H1 (cell line): ENCODE results near the gene MBNL1. TPM values are rescaled to one million over a fixed set of nuclear protein-coding genes. Genes with fewer than 3 reads are reported as not detected.

Experiments used
- CTCF ChIA-PET: fragments of 300-600 bp; sonication (Branson Sonifier 250); formaldehyde crosslinking; loops from one replicate; lab custom pipeline; 2021; ENCODE audit not compliant: partially characterized antibody; lab: Charles Lee
- POLR2A ChIA-PET: fragments of 300-600 bp; sonication (Branson Sonifier 250); formaldehyde crosslinking; loops from one replicate; lab custom pipeline; 2021; ENCODE audit warnings: inconsistent platforms; ENCODE audit not compliant: partially characterized antibody; lab: Charles Lee
- DNase-seq, 2 experiments: peaks; one replicate each; pipeline versions ENCODE4 v3.0.0 to v3.0.0-alpha.2; 2010 to 2022; ENCODE audit warnings: low spot score in 2 of 2, low read depth in 1 of 2, mixed read lengths in 1 of 2
- FAIRE-seq: peaks from 2 replicates; lab custom pipeline; 2011; peaks lifted over from hg19 to GRCh38; lab: Jason Lieb, UNC
- H2AFZ ChIP-seq: 2 replicates; pipeline ENCODE4 v1.8.1; 2012; ENCODE audit warnings: low read length, inconsistent platforms
- H2AK5ac ChIP-seq: 2 replicates; pipeline ENCODE4 v1.6.1; 2013; ENCODE audit warnings: low read depth, low read length
- H2BK120ac ChIP-seq: replicated peaks from 2 replicates; pipeline ENCODE3; 2013; ENCODE audit warnings: low read depth, low read length, inconsistent platforms
- H2BK12ac ChIP-seq: 2 replicates; pipeline ENCODE4 v1.6.1; 2013; ENCODE audit warnings: low read depth, low read length
- H2BK15ac ChIP-seq: 2 replicates; pipeline ENCODE4 v1.6.1; 2013; ENCODE audit warnings: low read length
- H2BK20ac ChIP-seq: 2 replicates; pipeline ENCODE4 v1.6.1; 2013; ENCODE audit warnings: low read length
- H2BK5ac ChIP-seq: 2 replicates; pipeline ENCODE4 v1.6.1; 2013; ENCODE audit warnings: low read depth, low read length
- H3K14ac ChIP-seq: 2 replicates; pipeline ENCODE4 v1.6.1; 2013; ENCODE audit warnings: inconsistent platforms; ENCODE audit not compliant: insufficient read length
- H3K18ac ChIP-seq: 2 replicates; pipeline ENCODE4 v1.6.1; 2013; ENCODE audit warnings: low read length; ENCODE audit errors: extremely low read depth
- H3K23ac ChIP-seq: 2 replicates; pipeline ENCODE4 v1.6.1; 2013; ENCODE audit warnings: inconsistent platforms; ENCODE audit not compliant: insufficient read length
- H3K23me2 ChIP-seq: 2 replicates; pipeline ENCODE4 v1.6.1; 2013; ENCODE audit warnings: low read depth, low read length
- H3K27ac ChIP-seq: 2 replicates; pipeline ENCODE4 v1.6.1; 2011; ENCODE audit warnings: low read depth, low read length, inconsistent platforms
- H3K27me3 ChIP-seq, 4 experiments: replicated peaks in 1 of 4; 1 replicate in 1 of 4; 2 replicates in 3 of 4; pipeline versions ENCODE4 v1.6.1 to v1.8.1; 2011 to 2013; ENCODE audit warnings: low read length in 3 of 4, mild to moderate bottlenecking in 3 of 4, inconsistent platforms in 2 of 4, mixed read lengths in 2 of 4, moderate library complexity in 1 of 4; ENCODE audit not compliant: control insufficient read depth in 3 of 4, insufficient read depth in 3 of 4; ENCODE audit errors: extremely low read depth in 1 of 4
- H3K36me3 ChIP-seq, 4 experiments: 2 replicates each; pipeline versions ENCODE4 v1.6.1 to v1.8.1; 2011 to 2013; ENCODE audit warnings: mild to moderate bottlenecking in 4 of 4, low read length in 3 of 4, moderate library complexity in 2 of 4, control low read depth in 1 of 4, inconsistent platforms in 1 of 4; ENCODE audit not compliant: insufficient read depth in 4 of 4, control insufficient read depth in 2 of 4
- H3K4ac ChIP-seq: replicated peaks from 2 replicates; pipeline ENCODE3; 2013; ENCODE audit warnings: low read length, low read depth, mixed read lengths, inconsistent platforms; ENCODE audit not compliant: insufficient read length
- H3K4me1 ChIP-seq, 4 experiments: replicated peaks in 1 of 4; 1 replicate in 1 of 4; 2 replicates in 3 of 4; pipeline versions ENCODE4 v1.6.1 to v1.8.1; 2011 to 2013; ENCODE audit warnings: low read length in 3 of 4, inconsistent platforms in 2 of 4, mixed read lengths in 1 of 4; ENCODE audit not compliant: insufficient read depth in 4 of 4, control insufficient read depth in 3 of 4
- H3K4me2 ChIP-seq, 2 experiments: 2 replicates each; pipeline versions ENCODE4 v1.6.1 to v1.8.1; 2011 to 2013; ENCODE audit warnings: low read depth in 2 of 2, low read length in 2 of 2, control low read depth in 1 of 2, inconsistent platforms in 1 of 2, mild to moderate bottlenecking in 1 of 2; ENCODE audit not compliant: insufficient read depth in 1 of 2
- H3K4me3 ChIP-seq, 4 experiments: fragments of 200-600, 300-600 bp in 1 of 4; sonication (generic), shearing (Covaris generic), sonication (Bioruptor Twin) in 1 of 4; 2 replicates each; pipeline versions ENCODE4 v1.5.1 to v1.8.1; 2011 to 2016; ENCODE audit warnings: low read length in 4 of 4, low read depth in 3 of 4, control low read depth in 2 of 4, inconsistent platforms in 2 of 4, mild to moderate bottlenecking in 2 of 4, mixed read lengths in 1 of 4, moderate library complexity in 1 of 4; ENCODE audit not compliant: insufficient read depth in 2 of 4; ENCODE audit errors: extremely low read depth in 1 of 4
- H3K56ac ChIP-seq: replicated peaks from 2 replicates; pipeline ENCODE3; 2013; ENCODE audit warnings: low read depth, mild to moderate bottlenecking, mixed read lengths, low read length, inconsistent platforms; ENCODE audit not compliant: insufficient read length
- H3K79me1 ChIP-seq: 2 replicates; pipeline ENCODE4 v1.6.1; 2013; ENCODE audit warnings: low read depth, low read length, control low read depth
- H3K79me2 ChIP-seq, 2 experiments: 2 replicates each; pipeline versions ENCODE4 v1.6.1 to v1.8.1; 2012 to 2013; ENCODE audit warnings: low read length in 2 of 2, mild to moderate bottlenecking in 2 of 2, inconsistent platforms in 1 of 2; ENCODE audit not compliant: insufficient read depth in 2 of 2, control insufficient read depth in 1 of 2
- H3K9ac ChIP-seq, 4 experiments: replicated peaks in 1 of 4; 1 replicate in 1 of 4; 2 replicates in 3 of 4; pipeline versions ENCODE4 v1.6.1 to v1.8.1; 2011 to 2013; ENCODE audit warnings: low read depth in 3 of 4, low read length in 3 of 4, control low read depth in 2 of 4, mild to moderate bottlenecking in 2 of 4, moderate library complexity in 2 of 4, inconsistent platforms in 1 of 4; ENCODE audit errors: extremely low read depth in 1 of 4
- H3K9me3 ChIP-seq, 2 experiments: 2 replicates each; pipeline versions ENCODE4 v1.6.1 to v1.8.1; 2012 to 2013; ENCODE audit warnings: mild to moderate bottlenecking in 2 of 2, moderate library complexity in 2 of 2, control low read depth in 1 of 2, inconsistent platforms in 1 of 2, low read depth in 1 of 2, low read length in 1 of 2, mixed read lengths in 1 of 2; ENCODE audit not compliant: insufficient read depth in 2 of 2
- H4K20me1 ChIP-seq, 2 experiments: replicated peaks in 1 of 2; 2 replicates each; pipeline versions ENCODE3 to v1.8.1; 2011 to 2013; ENCODE audit warnings: inconsistent platforms in 2 of 2, low read length in 2 of 2, mild to moderate bottlenecking in 1 of 2; ENCODE audit not compliant: insufficient read depth in 2 of 2, control insufficient read depth in 1 of 2
- H4K5ac ChIP-seq: 2 replicates; pipeline ENCODE4 v1.6.1; 2013; ENCODE audit warnings: low read length, low read depth, mixed read lengths, inconsistent platforms; ENCODE audit not compliant: insufficient read length
- H4K8ac ChIP-seq: 2 replicates; pipeline ENCODE4 v1.8.0; 2013; ENCODE audit warnings: mild to moderate bottlenecking, moderate library complexity, low read length, inconsistent platforms; ENCODE audit not compliant: insufficient read depth; ENCODE audit errors: extremely low read depth
- H4K91ac ChIP-seq: replicated peaks from 2 replicates; pipeline ENCODE3; 2013; ENCODE audit warnings: low read length, mixed read lengths, inconsistent platforms; ENCODE audit not compliant: insufficient read length
- BCL11A ChIP-seq, 2 experiments: IDR thresholded peaks; one replicate each; pipeline ENCODE4 v1.6.1; 2011; ENCODE audit warnings: low read depth in 2 of 2, low read length in 2 of 2, mild to moderate bottlenecking in 2 of 2
- CBX8 ChIP-seq: fragments of 300-800, 300-1000 bp; sonication (generic); IDR thresholded peaks from 2 replicates; pipeline ENCODE4 v1.7.1; 2016; ENCODE audit warnings: low read depth, low read length, borderline replicate concordance
- CTBP2 ChIP-seq: IDR thresholded peaks from 2 replicates; pipeline ENCODE4 v1.7.0; 2011; ENCODE audit warnings: borderline replicate concordance, mild to moderate bottlenecking, moderate library complexity, mixed read lengths, low read length; ENCODE audit not compliant: insufficient read depth, insufficient read length
- HDAC2 ChIP-seq, 2 experiments: fragments of 300-600 bp in 1 of 2; sonication (generic) in 1 of 2; IDR thresholded peaks; 2 replicates each; pipeline ENCODE4 v1.6.1; 2011 to 2012; ENCODE audit warnings: low read depth in 2 of 2, low read length in 2 of 2, mild to moderate bottlenecking in 2 of 2, moderate library complexity in 2 of 2, borderline replicate concordance in 1 of 2, inconsistent platforms in 1 of 2
- JUN ChIP-seq: IDR thresholded peaks from 2 replicates; pipeline ENCODE4 v1.6.1; 2011; ENCODE audit warnings: low read depth, mild to moderate bottlenecking, improper control_type of control experiment, low read length
- JUND ChIP-seq: IDR thresholded peaks from 2 replicates; pipeline ENCODE4 v1.6.1; 2011; ENCODE audit warnings: mild to moderate bottlenecking, improper control_type of control experiment, low read length
- PHF8 ChIP-seq: fragments of 200-600 bp; sonication (generic); conservative IDR thresholded peaks from 2 replicates; pipeline ENCODE4 v1.7.1; 2012; ENCODE audit warnings: low read depth, mild to moderate bottlenecking, inconsistent platforms, low read length, moderate library complexity
- RAD21 ChIP-seq, 2 experiments: IDR thresholded peaks in 1 of 2; conservative IDR thresholded peaks in 1 of 2; 2 replicates each; pipeline ENCODE4 v1.6.1; 2011; ENCODE audit warnings: low read depth in 2 of 2, low read length in 2 of 2, improper control_type of control experiment in 1 of 2, inconsistent platforms in 1 of 2, mild to moderate bottlenecking in 1 of 2, moderate library complexity in 1 of 2
- SP1 ChIP-seq: IDR thresholded peaks from 2 replicates; pipeline ENCODE4 v1.6.1; 2011; ENCODE audit warnings: low read depth, low read length
- SP4 ChIP-seq: IDR thresholded peaks from 2 replicates; pipeline ENCODE4 v1.6.1; 2012; ENCODE audit warnings: low read length, inconsistent platforms
- TAF1 ChIP-seq: IDR thresholded peaks from 2 replicates; pipeline ENCODE4 v1.6.1; 2011; ENCODE audit warnings: mild to moderate bottlenecking, low read depth, low read length
- TBP ChIP-seq: IDR thresholded peaks from 2 replicates; pipeline ENCODE4 v1.6.1; 2011; ENCODE audit warnings: low read depth, low read length, improper control_type of control experiment
- TCF12 ChIP-seq: IDR thresholded peaks from 2 replicates; pipeline ENCODE4 v1.6.1; 2011; ENCODE audit warnings: low read depth, mild to moderate bottlenecking, low read length
- WGBS, 2 experiments: shearing (Covaris generic) in 1 of 2; methylation state at CpG; one replicate each; pipeline versions ENCODE4 v1.1.6 to v1.1.7; 2013 to 2015; ENCODE audit warnings: low lambda C conversion rate in 2 of 2, mixed read lengths in 2 of 2, inconsistent platforms in 1 of 2, low coverage in 1 of 2, missing lambda C conversion rate in 1 of 2; ENCODE audit not compliant: insufficient replicate concordance in 2 of 2, insufficient coverage in 1 of 2, insufficient read length in 1 of 2; ENCODE audit errors: extremely low coverage in 1 of 2, missing lambda C conversion rate in 1 of 2; 5-methylcytosine and 5-hydroxymethylcytosine counted together
- polyA plus RNA-seq, 7 experiments: library from polyadenylated mRNA; depleted of rRNA in 3 of 7; stranded (reverse) in 5 of 7; unstranded in 2 of 7; fragments of >200 nt in 5 of 7; fragments of 200-250 nt in 2 of 7; gene quantifications; 1 replicate in 5 of 7; 2 replicates in 1 of 7; 4 replicates in 1 of 7; pipeline versions ENCODE4 v1.2.1 to v1.2.3, GENCODE V29; 2011 to 2013; ENCODE audit warnings: missing spikeins in 2 of 7, mixed read lengths in 2 of 7
- total RNA-seq: library from RNA; stranded (reverse); fragmentation: NEBNext Ultra II Directional; extraction: Animal tissue kit (Norgen Biotek cat#: 25700); gene quantifications from 2 replicates; pipeline ENCODE4 v1.2.1, GENCODE V29; 2021
- TF ChIP-seq, protein P1 (sequence below): IDR thresholded peaks from 2 replicates; pipeline ENCODE4 v1.6.1; 2011; ENCODE audit warnings: low read length, improper control_type of control experiment

Gene MBNL1
- total and polyA plus RNA-seq, 2 of the 8 experiments (the other 6 are each of a cell fraction or from before 2014, with no cell fraction given): 5.0 to 16.4 TPM

GRCh38 chr3:152470893-152471292 is 202.2 kb downstream of the MBNL1 start:
- no peak overlapping the region for H3K4ac ChIP-seq
- ChIA-PET POLR2A (no interaction called here), CTCF (no interaction called here)
- TF ChIP-seq TBP: no peak
- no peak for TF ChIP-seq PHF8
- no peak for TF ChIP-seq HDAC2 (IDR thresholded peaks at IDR 0.05; ENCODE audit: borderline replicate concordance in 1 of 2, low read depth in 2 of 2, low read length in 2 of 2)
- no peak for TF ChIP-seq JUN
- TF ChIP-seq JUND: no peak
- no peak for TF ChIP-seq TCF12
- TF ChIP-seq TAF1: no peak
- TF ChIP-seq SP1: no peak
- TF ChIP-seq CBX8: no peak
- no peak for TF ChIP-seq BCL11A (IDR thresholded peaks at IDR 0.05; ENCODE audit: low read depth in 2 of 2, low read length in 2 of 2)
- TF ChIP-seq CTBP2: no peak
- TF ChIP-seq, protein P1, sequence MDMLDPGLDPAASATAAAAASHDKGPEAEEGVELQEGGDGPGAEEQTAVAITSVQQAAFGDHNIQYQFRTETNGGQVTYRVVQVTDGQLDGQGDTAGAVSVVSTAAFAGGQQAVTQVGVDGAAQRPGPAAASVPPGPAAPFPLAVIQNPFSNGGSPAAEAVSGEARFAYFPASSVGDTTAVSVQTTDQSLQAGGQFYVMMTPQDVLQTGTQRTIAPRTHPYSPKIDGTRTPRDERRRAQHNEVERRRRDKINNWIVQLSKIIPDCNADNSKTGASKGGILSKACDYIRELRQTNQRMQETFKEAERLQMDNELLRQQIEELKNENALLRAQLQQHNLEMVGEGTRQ: no peak
- no peak for TF ChIP-seq RAD21 (IDR thresholded peaks at IDR 0.05 in 1 of 2, conservative IDR thresholded peaks at IDR 0.05 in 1 of 2; ENCODE audit: low read depth in 2 of 2, low read length in 2 of 2)
- TF ChIP-seq SP4: no peak

More at GRCh38 chr3:152470893-152471292, 202.2 kb downstream of the MBNL1 start:
- H4K91ac ChIP-seq: no peak overlapping the region
- H3K27ac ChIP-seq: no peak overlapping the region
- H2AK5ac ChIP-seq: no peak overlapping the region
- H4K8ac ChIP-seq: no peak overlapping the region
- no peaks in the 10 kb centered on the region for H3K79me2 ChIP-seq
- H3K14ac ChIP-seq: no peak overlapping the region
- no peak overlapping the region for H3K9ac ChIP-seq
- FAIRE-seq (no peak), DNase-seq (no peak)
- H2BK120ac ChIP-seq: no peak overlapping the region
- H4K5ac ChIP-seq: no peak overlapping the region
- no peak overlapping the region for H3K23ac ChIP-seq
- no peaks in the 10 kb centered on the region; the same call in 1 of the 2 replicates for H3K23me2 ChIP-seq
- H2BK15ac ChIP-seq: no peak overlapping the region
- no peak overlapping the region for H3K4me3 ChIP-seq
- no peaks in the 10 kb centered on the region for H3K27me3 ChIP-seq
- peaks cover 0 to 3% of the 10 kb centered on the region in 2 experiments; a peak in 1 of 4 replicates for H3K9me3 ChIP-seq
- no peak overlapping the region for H2AFZ ChIP-seq
- no peaks in the 10 kb centered on the region for H3K4me1 ChIP-seq
- no peaks in the 10 kb centered on the region for H3K79me1 ChIP-seq
- H3K4me2 ChIP-seq: no peak overlapping the region
- H3K56ac ChIP-seq: no peak overlapping the region
- no peak overlapping the region for H3K18ac ChIP-seq
- H4K20me1 ChIP-seq: no peaks in the 10 kb centered on the region
- 62% methylated on average over 1 of the region's 1 CpG; no CpG with 5 or more reads in 1 of the 2 experiments for WGBS, 2 experiments
- no peaks in the 10 kb centered on the region for H3K36me3 ChIP-seq
- no peak overlapping the region for H2BK12ac ChIP-seq
- H2BK5ac ChIP-seq: no peak overlapping the region
- no peak overlapping the region for H2BK20ac ChIP-seq
